Common myeloid progenitor, CD34-positive (primary cell): ENCODE measurements around the gene DHCR24.

Source experiments
- CTCF ChIA-PET: fragments of 350-600 bp; sonication (Branson Sonifier 250); formaldehyde crosslinking; loops from one replicate; lab custom pipeline; 2021; ENCODE audit warnings: antibody characterized with exemption; lab: Charles Lee
- POLR2A ChIA-PET: fragments of 350-600 bp; sonication (Branson Sonifier 250); formaldehyde crosslinking; loops from one replicate; lab custom pipeline; 2021; ENCODE audit warnings: antibody characterized with exemption; lab: Charles Lee
- DNase-seq, 3 donors: peaks; one replicate each; pipeline versions ENCODE4 v3.0.0 to v3.0.0-alpha.2; 2013
- H3K27ac ChIP-seq, 2 experiments: 1 replicate in 1 of 2; 2 replicates in 1 of 2; pipeline ENCODE4 v1.7.0; 2013; ENCODE audit warnings: inconsistent platforms in 2 of 2, low read length in 2 of 2, mild to moderate bottlenecking in 2 of 2, low read depth in 1 of 2, moderate library complexity in 1 of 2; ENCODE audit not compliant: severe bottlenecking in 2 of 2, insufficient read depth in 1 of 2, poor library complexity in 1 of 2
- H3K27me3 ChIP-seq, 5 experiments: replicated peaks in 2 of 5; 1 replicate in 3 of 5; 2 replicates in 2 of 5; pipeline versions ENCODE4 v1.6.1 to v1.7.0; 2013; ENCODE audit warnings: low read length in 4 of 5, mild to moderate bottlenecking in 2 of 5, moderate library complexity in 2 of 5, inconsistent platforms in 1 of 5; ENCODE audit not compliant: insufficient read depth in 5 of 5, control insufficient read depth in 4 of 5
- H3K36me3 ChIP-seq, 4 experiments: 1 replicate in 2 of 4; 2 replicates in 2 of 4; pipeline versions ENCODE4 v1.6.1 to v1.7.0; 2013; ENCODE audit warnings: low read length in 3 of 4, control low read depth in 1 of 4, mild to moderate bottlenecking in 1 of 4; ENCODE audit not compliant: control insufficient read depth in 4 of 4, insufficient read depth in 4 of 4
- H3K4me1 ChIP-seq, 4 experiments: 1 replicate in 3 of 4; 2 replicates in 1 of 4; pipeline versions ENCODE4 v1.6.1 to v1.7.1; 2013; ENCODE audit warnings: low read length in 3 of 4, mild to moderate bottlenecking in 3 of 4, control low read depth in 1 of 4, inconsistent platforms in 1 of 4, moderate library complexity in 1 of 4; ENCODE audit not compliant: control insufficient read depth in 4 of 4, insufficient read depth in 4 of 4; ENCODE audit errors: control extremely low read depth in 1 of 4
- H3K4me3 ChIP-seq, 7 experiments: 1 replicate in 4 of 7; 2 replicates in 3 of 7; pipeline versions ENCODE4 v1.5.1 to v1.7.0; 2013; ENCODE audit warnings: mild to moderate bottlenecking in 7 of 7, low read length in 6 of 7, moderate library complexity in 6 of 7, inconsistent platforms in 2 of 7, low read depth in 2 of 7, control low read depth in 1 of 7; ENCODE audit not compliant: insufficient read depth in 4 of 7, control insufficient read depth in 1 of 7; ENCODE audit errors: extremely low read depth in 1 of 7
- H3K9me3 ChIP-seq, 5 experiments: 1 replicate in 4 of 5; 2 replicates in 1 of 5; pipeline versions ENCODE4 v1.6.1 to v1.7.1; 2013; ENCODE audit warnings: low read length in 4 of 5, mild to moderate bottlenecking in 2 of 5, inconsistent platforms in 1 of 5, low read depth in 1 of 5, moderate library complexity in 1 of 5; ENCODE audit not compliant: control insufficient read depth in 4 of 5, insufficient read depth in 2 of 5; ENCODE audit errors: control extremely low read depth in 1 of 5
- WGBS: methylation state at CpG from one replicate; pipeline ENCODE4 v1.1.5; 2013; ENCODE audit not compliant: insufficient coverage; 5-methylcytosine and 5-hydroxymethylcytosine counted together

Gene DHCR24

GRCh38 chr1:54803761-54804470 is 83.1 kb downstream of the DHCR24 start:
- Histone ChIP-seq H3K4me1 (peaks cover 3 to 30% (median 17%) of the 10 kb centered on the region in 4 experiments), H3K36me3 (no peaks in the 10 kb centered on the region), H3K4me3 (no peak overlapping the region), H3K27me3 (peaks cover 0 to 3% (median 0%) of the 10 kb centered on the region in 5 experiments), H3K27ac (no peak overlapping the region), H3K9me3 (no peaks in the 10 kb centered on the region)
- 94% methylated on average over 4 of the region's 4 CpGs for WGBS
- ChIA-PET POLR2A (no interaction called here), CTCF (interaction anchor here (0.8 kb wide), 1 partner anchor 81 kb away, joined by 3 read pairs; no protein-coding TSS in a partner anchor)
- DNase-seq, result no peak

GRCh38 chr1:54800899-54801759 is 85.9 kb downstream of the DHCR24 start, which contains the start of gene TTC22:
TSS of gene TTC22 (minus strand) at chr1:54801323. CDS start at chr1:54801163, 160 bp downstream.
- Histone ChIP-seq H3K4me3 (peak within 1 kb of the TSS; percentile 6 to 88 (median 70)), H3K4me1 (peaks cover 3 to 30% (median 17%) of the 10 kb centered on the region in 4 experiments), H3K36me3 (no peaks in the 10 kb centered on the region), H3K27ac (no peak within 1 kb of the TSS), H3K27me3 (peaks cover 0 to 3% (median 0%) of the 10 kb centered on the region in 5 experiments), H3K9me3 (no peaks in the 10 kb centered on the region)
- CTCF ChIA-PET, result interaction anchor here (0.7 to 2.5 kb wide), 18 partner anchors 8 to 941 kb away, joined by 3 to 14 read pairs (median 4); no protein-coding TSS in a partner anchor
- WGBS, result 0% methylated on average over 51 of the region's 58 CpGs
- peak; percentile 64 to 81 (median 74) for DNase-seq
- POLR2A ChIA-PET, result no interaction called here

- POLR2A ChIA-PET, result no interaction called here
- CTCF ChIA-PET, result interaction anchor here (0.7 to 2.5 kb wide), 15 partner anchors 8 to 940 kb away, joined by 3 to 14 read pairs (median 4); no protein-coding TSS in a partner anchor
- H3K27me3 ChIP-seq, result peaks cover 0 to 3% (median 0%) of the 10 kb centered on the region in 5 experiments
- no peaks in the 10 kb centered on the region for H3K36me3 ChIP-seq
- no peaks in the 10 kb centered on the region for H3K9me3 ChIP-seq
- peak overlapping the region; percentile 6 to 88 (median 70) for H3K4me3 ChIP-seq
- H3K4me1 ChIP-seq, result peaks cover 3 to 30% (median 17%) of the 10 kb centered on the region in 4 experiments
- no peak for DNase-seq
- H3K27ac ChIP-seq, result no peak overlapping the region
- 61% methylated on average over 34 of the region's 39 CpGs for WGBS
These were observed 86.7 kb downstream of the DHCR24 start for GRCh38 chr1:54800041-54800898.
